ENCODE data around the gene AFG3L2.

- TF ChIP-seq CEBPB (IDR thresholded peaks at IDR 0.05; ENCODE audit: low read depth, low read length) (no peak), EZH2 (IDR thresholded peaks at IDR 0.05; ENCODE audit: low read depth, low read length, severe bottlenecking) (no peak), CTCF (IDR thresholded peaks at IDR 0.05; ENCODE audit: control extremely low read depth in 1 of 3, insufficient read depth in 1 of 3, low read depth in 1 of 3, low read length in 3 of 3) (no peak), SAP30 (IDR thresholded peaks at IDR 0.05; ENCODE audit: insufficient read depth, insufficient replicate concordance, low read length) (no peak), USF2 (IDR thresholded peaks at IDR 0.05; ENCODE audit: low read length) (no peak), MAX (IDR thresholded peaks at IDR 0.05) (no peak), SP4 (IDR thresholded peaks at IDR 0.05; ENCODE audit: low read length) (no peak), RAD21 (IDR thresholded peaks at IDR 0.05 in 1 of 2, conservative IDR thresholded peaks at IDR 0.05 in 1 of 2; ENCODE audit: low read depth in 2 of 2, low read length in 2 of 2) (no peak), NANOG (IDR thresholded peaks at IDR 0.05; ENCODE audit: insufficient read depth, low read depth, low read length, poor library complexity, severe bottlenecking) (no peak), POLR2A (IDR thresholded peaks at IDR 0.05; ENCODE audit: control extremely low read depth in 1 of 2, low read depth in 2 of 2, low read length in 2 of 2) (no peak)
Measured at GRCh38 chr18:12306752-12307700, 70.0 kb downstream of the AFG3L2 start.

All from H1 (cell line).